Prostate gland (tissue), 2 donors: ENCODE results near the gene SLC1A2. TPM values are rescaled to one million over a fixed set of nuclear protein-coding genes. Genes with fewer than 3 reads are reported as not detected.

ENCODE experiments used
- DNase-seq: peaks from one replicate; pipeline ENCODE4 v3.0.0-alpha.2; 2019; ENCODE audit warnings: low spot score
- H3K27ac ChIP-seq, 2 donors: fragments of 200-600 bp; sonication (generic); 2 replicates each; pipeline ENCODE4 v1.5.1; 2017 to 2019
- H3K27me3 ChIP-seq: fragments of 200-600 bp; sonication (generic); replicated peaks from 2 replicates; pipeline ENCODE4 v1.5.1; 2019; ENCODE audit not compliant: insufficient read depth
- H3K36me3 ChIP-seq, 2 donors: fragments of 200-600 bp; sonication (generic); 1 replicate in 1 of 2; 2 replicates in 1 of 2; pipeline versions ENCODE4 v1.5.1 to v1.8.1; 2017 to 2019
- H3K4me1 ChIP-seq: fragments of 200-600 bp; sonication (generic); replicated peaks from 2 replicates; pipeline ENCODE4 v1.5.1; 2019
- H3K4me3 ChIP-seq, 2 donors: fragments of 200-600 bp; sonication (generic); 2 replicates each; pipeline ENCODE4 v1.5.1; 2017 to 2019
- H3K9me3 ChIP-seq: fragments of 200-600 bp; sonication (generic); 2 replicates; pipeline ENCODE4 v1.5.1; 2017
- POLR2A ChIP-seq: fragments of 450-650 bp; IDR thresholded peaks from one replicate; pipeline ENCODE4 v1.6.1; 2016; ENCODE audit warnings: antibody characterized with exemption, mild to moderate bottlenecking
- POLR2AphosphoS5 ChIP-seq: sonication (generic); formaldehyde crosslinking; IDR thresholded peaks from one replicate; pipeline ENCODE4 v1.6.1; 2017; ENCODE audit warnings: antibody characterized with exemption
- WGBS: methylation state at CpG from one replicate; pipeline ENCODE4 v1.1.5; 2018; 5-methylcytosine and 5-hydroxymethylcytosine counted together
- intact Hi-C: fragments of 100-400 bp; cut with DNase I; formaldehyde crosslinking; loops from one replicate; pipeline ENCODE4 v1.14.2; 2022
- total RNA-seq, 2 donors: library from RNA; depleted of rRNA; stranded (reverse); fragments of >200 nt; gene quantifications; one replicate each; pipeline ENCODE4 v1.1.0, GENCODE V29; 2016
- TF ChIP-seq, protein P1 (sequence below), 4 experiments: fragments of 200-600 bp in 2 of 4; fragments of 450-650 bp in 2 of 4; sonication (generic) in 2 of 4; IDR thresholded peaks; 1 replicate in 3 of 4; 2 replicates in 1 of 4; pipeline ENCODE4 v1.5.1; 2016 to 2019; ENCODE audit warnings: antibody characterized with exemption in 4 of 4, mild to moderate bottlenecking in 2 of 4, moderate library complexity in 2 of 4

Gene SLC1A2
- total RNA-seq, 2 donors from 2014 or later, result 0.82 to 1.5 TPM

GRCh38 chr11:35403765-35404387 lies 15.5 kb downstream of the SLC1A2 start:
- no peak for DNase-seq
- WGBS, result 69% methylated on average over 7 of the region's 7 CpGs
- no peaks in the 10 kb centered on the region for H3K36me3 ChIP-seq
- TF ChIP-seq POLR2A (no peak), POLR2AphosphoS5 (no peak)
- TF ChIP-seq, protein P1, sequence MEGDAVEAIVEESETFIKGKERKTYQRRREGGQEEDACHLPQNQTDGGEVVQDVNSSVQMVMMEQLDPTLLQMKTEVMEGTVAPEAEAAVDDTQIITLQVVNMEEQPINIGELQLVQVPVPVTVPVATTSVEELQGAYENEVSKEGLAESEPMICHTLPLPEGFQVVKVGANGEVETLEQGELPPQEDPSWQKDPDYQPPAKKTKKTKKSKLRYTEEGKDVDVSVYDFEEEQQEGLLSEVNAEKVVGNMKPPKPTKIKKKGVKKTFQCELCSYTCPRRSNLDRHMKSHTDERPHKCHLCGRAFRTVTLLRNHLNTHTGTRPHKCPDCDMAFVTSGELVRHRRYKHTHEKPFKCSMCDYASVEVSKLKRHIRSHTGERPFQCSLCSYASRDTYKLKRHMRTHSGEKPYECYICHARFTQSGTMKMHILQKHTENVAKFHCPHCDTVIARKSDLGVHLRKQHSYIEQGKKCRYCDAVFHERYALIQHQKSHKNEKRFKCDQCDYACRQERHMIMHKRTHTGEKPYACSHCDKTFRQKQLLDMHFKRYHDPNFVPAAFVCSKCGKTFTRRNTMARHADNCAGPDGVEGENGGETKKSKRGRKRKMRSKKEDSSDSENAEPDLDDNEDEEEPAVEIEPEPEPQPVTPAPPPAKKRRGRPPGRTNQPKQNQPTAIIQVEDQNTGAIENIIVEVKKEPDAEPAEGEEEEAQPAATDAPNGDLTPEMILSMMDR (IDR thresholded peaks at IDR 0.05), result no peak
- intact Hi-C loops, result no loop called here
- no peak overlapping the region for H3K27ac ChIP-seq
- H3K9me3 ChIP-seq, result no peaks in the 10 kb centered on the region
- no peak overlapping the region for H3K4me3 ChIP-seq
- no peaks in the 10 kb centered on the region for H3K27me3 ChIP-seq
- no peaks in the 10 kb centered on the region for H3K4me1 ChIP-seq

- H3K36me3 ChIP-seq, result no peaks in the 10 kb centered on the region
- intact Hi-C loops, result no loop called here
- H3K4me3 ChIP-seq, result no peak overlapping the region
- no peaks in the 10 kb centered on the region for H3K27me3 ChIP-seq
- H3K27ac ChIP-seq, result no peak overlapping the region
- no peaks in the 10 kb centered on the region for H3K4me1 ChIP-seq
- TF ChIP-seq POLR2AphosphoS5 (no peak), POLR2A (no peak)
- TF ChIP-seq, protein P1 (IDR thresholded peaks at IDR 0.05), result no peak
- DNase-seq, result no peak
- no peaks in the 10 kb centered on the region for H3K9me3 ChIP-seq
- WGBS, result 81% methylated on average over 9 of the region's 9 CpGs
These were observed 16.4 kb downstream of the SLC1A2 start for GRCh38 chr11:35402751-35403660.

DNA sequence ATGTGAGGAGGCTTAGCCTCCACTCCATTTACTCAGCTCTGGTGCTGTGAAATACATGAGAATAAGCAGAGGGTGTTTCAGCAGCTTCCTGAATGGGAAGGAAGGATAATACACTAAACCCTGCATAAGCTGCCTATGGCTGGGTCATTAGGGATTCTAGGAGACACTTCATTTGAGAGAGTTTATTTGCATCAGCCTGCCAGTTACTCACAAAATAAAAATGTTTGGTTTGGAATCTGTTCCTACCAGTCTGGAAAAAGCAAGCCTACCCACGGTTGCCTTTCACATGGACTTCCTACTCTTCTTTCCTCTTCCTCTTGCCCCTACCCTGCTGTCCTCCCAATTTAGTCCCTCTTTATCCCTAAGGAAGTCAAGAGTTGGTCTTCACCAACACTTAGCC lies 20.5 kb downstream of the SLC1A2 start:
- TF ChIP-seq POLR2A, result no peak
- TF ChIP-seq, protein P1 (IDR thresholded peaks at IDR 0.05), result no peak
- Histone ChIP-seq H3K9me3 (no peaks in the 10 kb centered on the region), H3K4me1 (no peaks in the 10 kb centered on the region), H3K27me3 (no peaks in the 10 kb centered on the region), H3K4me3 (no peak overlapping the region), H3K36me3 (no peaks in the 10 kb centered on the region), H3K27ac (no peak overlapping the region)
- DNase-seq, result no peak
- intact Hi-C loops, result no loop called here
- 52% methylated on average over 1 of the region's 1 CpG for WGBS

DNA sequence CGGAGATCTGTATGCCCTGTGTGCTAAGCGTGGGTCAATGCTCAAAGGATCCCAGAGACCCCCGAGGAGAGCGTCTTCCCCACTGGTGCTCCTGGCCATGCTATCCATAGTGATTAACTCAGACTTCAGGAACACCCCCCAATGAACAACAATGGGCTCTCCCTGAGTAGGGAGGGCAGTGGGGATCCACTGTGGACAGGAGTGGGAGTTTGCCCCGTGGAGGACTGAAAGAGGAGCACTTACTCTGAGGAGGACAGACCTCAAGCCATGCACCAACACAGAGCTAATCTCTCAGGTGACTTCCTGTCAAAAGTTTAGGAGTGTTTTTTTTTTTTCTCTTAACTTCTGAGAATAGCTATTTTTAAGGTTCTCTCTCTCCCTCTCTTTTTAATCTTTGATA lies 24.4 kb downstream of the SLC1A2 start:
- TF ChIP-seq POLR2AphosphoS5, result no peak
- TF ChIP-seq, protein P1 (IDR thresholded peaks at IDR 0.05), result no peak
- TF ChIP-seq POLR2A, result no peak

More for the DNA sequence above, 24.4 kb downstream of the SLC1A2 start:
- H3K36me3 ChIP-seq, result no peaks in the 10 kb centered on the region
- intact Hi-C loops, result loop anchor here (5.0 kb wide), 2 partner anchors 398 to 808 kb away; no protein-coding TSS in a partner anchor
- no peaks in the 10 kb centered on the region for H3K27me3 ChIP-seq
- no peaks in the 10 kb centered on the region for H3K9me3 ChIP-seq
- no peaks in the 10 kb centered on the region for H3K4me1 ChIP-seq
- no peak overlapping the region for H3K4me3 ChIP-seq
- 86% methylated on average over 5 of the region's 5 CpGs for WGBS
- no peak overlapping the region for H3K27ac ChIP-seq
- DNase-seq, result no peak
